Neural progenitor cell (in vitro differentiated cells): ENCODE results near the gene CACHD1. TPM values are rescaled to one million over a fixed set of nuclear protein-coding genes. Genes with fewer than 3 reads are reported as not detected.

Source experiments
- DNase-seq: peaks from one replicate; pipeline ENCODE4 v3.0.0-alpha.2; 2016; ENCODE audit warnings: low spot score
- H2AFZ ChIP-seq: fragments of 200-600 bp; sonication (generic); replicated peaks from 2 replicates; pipeline ENCODE4 v1.6.1; 2016; ENCODE audit warnings: antibody characterized with exemption
- H3F3A ChIP-seq: fragments of 200-600 bp; sonication (generic); 2 replicates; pipeline ENCODE4 v1.6.1; 2016; ENCODE audit warnings: antibody characterized with exemption, low read depth
- H3K27ac ChIP-seq: fragments of 200-600 bp; sonication (generic); 2 replicates; pipeline ENCODE4 v1.5.1; 2016; ENCODE audit warnings: mild to moderate bottlenecking
- H3K27me3 ChIP-seq: fragments of 200-600 bp; sonication (generic); 2 replicates; pipeline ENCODE4 v1.6.1; 2016; ENCODE audit warnings: mild to moderate bottlenecking, moderate library complexity
- H3K36me3 ChIP-seq: fragments of 200-600 bp; sonication (generic); 2 replicates; pipeline ENCODE4 v1.5.1; 2016
- H3K4me1 ChIP-seq: fragments of 200-600 bp; sonication (generic); 2 replicates; pipeline ENCODE4 v1.6.1; 2016; ENCODE audit warnings: mixed run types
- H3K4me2 ChIP-seq: fragments of 200-600 bp; sonication (generic); 2 replicates; pipeline ENCODE4 v1.6.1; 2016
- H3K4me3 ChIP-seq: fragments of 200-600 bp; sonication (generic); 2 replicates; pipeline ENCODE4 v1.5.1; 2016
- H3K79me2 ChIP-seq: fragments of 200-600 bp; sonication (generic); 2 replicates; pipeline ENCODE4 v1.6.1; 2016; ENCODE audit warnings: low read depth
- H3K9ac ChIP-seq: fragments of 200-600 bp; sonication (generic); 2 replicates; pipeline ENCODE4 v1.6.1; 2016
- H3K9me3 ChIP-seq: fragments of 200-600 bp; sonication (generic); 2 replicates; pipeline ENCODE4 v1.5.1; 2016; ENCODE audit warnings: low read depth
- H4K20me1 ChIP-seq: fragments of 200-600 bp; sonication (generic); 2 replicates; pipeline ENCODE4 v1.6.1; 2016; ENCODE audit warnings: low read depth
- H3K27ac Mint-ChIP-seq: 3 replicates; pipeline ENCODE4 v1.8.0; 2021; ENCODE audit warnings: mixed read lengths
- H3K27me3 Mint-ChIP-seq: 2 replicates; pipeline ENCODE4 v1.8.0; 2022; ENCODE audit warnings: low read depth, mild to moderate bottlenecking, inconsistent platforms, moderate library complexity, mixed read lengths; ENCODE audit not compliant: insufficient read depth
- H3K36me3 Mint-ChIP-seq: 3 replicates; pipeline ENCODE4 v1.8.0; 2021; ENCODE audit warnings: mixed read lengths
- H3K4me1 Mint-ChIP-seq: 3 replicates; pipeline ENCODE4 v1.8.0; 2021; ENCODE audit warnings: mixed read lengths
- H3K4me3 Mint-ChIP-seq: 3 replicates; pipeline ENCODE4 v1.8.0; 2021; ENCODE audit warnings: mild to moderate bottlenecking, moderate library complexity, mixed read lengths
- H3K9me3 Mint-ChIP-seq: 3 replicates; pipeline ENCODE4 v1.8.0; 2020; ENCODE audit warnings: mixed read lengths
- CTCF ChIP-seq: fragments of 200-600 bp; sonication (generic); IDR thresholded peaks from 2 replicates; pipeline ENCODE4 v1.5.1; 2017; ENCODE audit warnings: antibody characterized with exemption, mild to moderate bottlenecking
- EZH2 ChIP-seq: fragments of 200-600 bp; sonication (generic); IDR thresholded peaks from 2 replicates; pipeline ENCODE4 v1.6.1; 2017; ENCODE audit warnings: antibody characterized with exemption, mild to moderate bottlenecking, moderate library complexity
- EZH2phosphoT487 ChIP-seq: fragments of 200-600 bp; sonication (generic); IDR thresholded peaks from 2 replicates; pipeline ENCODE4 v1.6.1; 2017; ENCODE audit warnings: antibody characterized with exemption
- total RNA-seq: library from RNA; depleted of rRNA; stranded (reverse); fragments of >200 nt; gene quantifications from 2 replicates; pipeline ENCODE4 v1.2.3, GENCODE V29; 2015; ENCODE audit warnings: low replicate concordance

The CACHD1 gene
- total RNA-seq, 1 donor from 2014 or later: 61.0 TPM

- Histone ChIP-seq H3K79me2 (peaks cover 86% of the 10 kb centered on the region), H4K20me1 (peaks cover 2% of the 10 kb centered on the region), H3K9ac (no peak overlapping the region), H3K9me3 (no peaks in the 10 kb centered on the region), H3K4me1 (peaks cover 18% of the 10 kb centered on the region), H3K27ac (no peak overlapping the region), H3F3A (peaks cover 7% of the 10 kb centered on the region), H3K27me3 (no peaks in the 10 kb centered on the region), H3K4me3 (no peak overlapping the region), H3K4me2 (no peak overlapping the region), H2AFZ (no peak overlapping the region), H3K36me3 (peaks cover 13% of the 10 kb centered on the region)
- peaks cover 2% of the 10 kb centered on the region for H3K27me3 Mint-ChIP-seq
- H3K27ac Mint-ChIP-seq: no peak overlapping the region
- peaks cover 54% of the 10 kb centered on the region for H3K36me3 Mint-ChIP-seq
- DNase-seq: no peak
- no peak overlapping the region for H3K4me3 Mint-ChIP-seq
- peaks cover 26% of the 10 kb centered on the region for H3K4me1 Mint-ChIP-seq
- peaks cover 28% of the 10 kb centered on the region for H3K9me3 Mint-ChIP-seq
- no peak for TF ChIP-seq EZH2phosphoT487
- TF ChIP-seq EZH2: no peak
- no peak for TF ChIP-seq CTCF
Measured at GRCh38 chr1:64564891-64565290, 95.0 kb downstream of the CACHD1 start.

GRCh38 chr1:64567426-64568170 lies 97.7 kb downstream of the CACHD1 start:
- H3K4me1 Mint-ChIP-seq: peaks cover 51% of the 10 kb centered on the region

DNA sequence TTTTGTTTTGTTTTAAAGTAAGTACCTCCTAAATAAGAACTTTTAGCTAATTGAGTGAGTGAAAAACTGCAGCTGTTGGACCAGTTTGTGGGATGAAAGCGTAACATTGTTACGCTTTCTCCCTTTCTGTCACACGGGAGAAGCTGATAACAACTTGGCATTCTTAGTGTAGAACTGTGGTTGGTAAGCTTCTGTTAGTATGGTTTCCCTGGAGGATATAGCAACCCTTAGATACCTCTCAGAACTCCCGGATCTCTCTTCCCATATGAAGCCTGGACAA lies 98.2 kb downstream of the CACHD1 start:
- peaks cover 2% of the 10 kb centered on the region for H3K27me3 Mint-ChIP-seq
- no peak for TF ChIP-seq EZH2phosphoT487
- Histone ChIP-seq H3K4me3 (no peak overlapping the region), H3K27ac (no peak overlapping the region), H3K4me2 (no peak overlapping the region), H3K36me3 (no peaks in the 10 kb centered on the region), H3K79me2 (peaks cover 93% of the 10 kb centered on the region), H3K4me1 (peaks cover 41% of the 10 kb centered on the region), H3K27me3 (no peaks in the 10 kb centered on the region), H2AFZ (no peak overlapping the region), H3K9me3 (no peaks in the 10 kb centered on the region), H4K20me1 (peaks cover 31% of the 10 kb centered on the region), H3K9ac (no peak overlapping the region), H3F3A (peaks cover 20% of the 10 kb centered on the region)
- peaks cover 57% of the 10 kb centered on the region for H3K4me1 Mint-ChIP-seq
- H3K27ac Mint-ChIP-seq: no peak overlapping the region
- H3K9me3 Mint-ChIP-seq: peaks cover 5% of the 10 kb centered on the region
- peaks cover 29% of the 10 kb centered on the region for H3K36me3 Mint-ChIP-seq
- no peak overlapping the region for H3K4me3 Mint-ChIP-seq
- DNase-seq: no peak

More at GRCh38 chr1:64567426-64568170, 97.7 kb downstream of the CACHD1 start:
- Histone ChIP-seq H3K4me1 (peaks cover 37% of the 10 kb centered on the region), H3K27me3 (no peaks in the 10 kb centered on the region), H3K4me2 (no peak overlapping the region), H2AFZ (no peak overlapping the region), H3K79me2 (peaks cover 93% of the 10 kb centered on the region), H3K9ac (no peak overlapping the region), H3K9me3 (no peaks in the 10 kb centered on the region), H3K36me3 (no peaks in the 10 kb centered on the region), H3K27ac (no peak overlapping the region), H3F3A (peaks cover 20% of the 10 kb centered on the region), H4K20me1 (peaks cover 25% of the 10 kb centered on the region), H3K4me3 (no peak overlapping the region)
- peaks cover 10% of the 10 kb centered on the region for H3K9me3 Mint-ChIP-seq
- no peak overlapping the region for H3K27ac Mint-ChIP-seq
- no peak overlapping the region for H3K4me3 Mint-ChIP-seq
- H3K27me3 Mint-ChIP-seq: peaks cover 2% of the 10 kb centered on the region
- no peak for DNase-seq
- no peak for TF ChIP-seq EZH2phosphoT487
- TF ChIP-seq EZH2: no peak
- TF ChIP-seq CTCF: no peak
- peaks cover 34% of the 10 kb centered on the region for H3K36me3 Mint-ChIP-seq

DNA sequence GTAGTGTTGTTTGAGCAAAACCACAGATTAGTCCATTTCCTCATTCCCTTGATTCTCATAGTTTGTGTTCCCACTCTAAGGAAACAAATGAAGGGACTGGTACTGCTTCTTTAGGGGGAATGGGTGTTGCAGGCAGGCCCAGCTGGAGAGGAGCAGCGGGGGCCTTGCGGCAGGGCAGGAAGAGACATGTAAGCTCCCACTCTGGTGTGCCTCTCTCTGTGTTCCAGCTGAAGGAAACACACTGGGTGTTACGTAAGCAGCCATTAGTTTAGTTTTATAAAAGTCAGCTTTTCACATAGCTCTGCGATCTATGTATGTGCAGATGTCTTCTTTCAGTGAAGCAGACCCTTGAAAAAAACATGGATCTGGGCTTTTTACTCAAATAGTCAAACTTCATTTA lies 99.5 kb downstream of the CACHD1 start:
- Mint-ChIP-seq H3K27me3 (peaks cover 2% of the 10 kb centered on the region), H3K4me3 (no peak overlapping the region), H3K27ac (no peak overlapping the region), H3K9me3 (peaks cover under 1% of the 10 kb centered on the region), H3K36me3 (peaks cover 25% of the 10 kb centered on the region), H3K4me1 (peaks cover 67% of the 10 kb centered on the region)
- no peaks in the 10 kb centered on the region for H3K27me3 ChIP-seq
- H3K36me3 ChIP-seq: no peaks in the 10 kb centered on the region
- peaks cover 41% of the 10 kb centered on the region for H3K4me1 ChIP-seq
- DNase-seq: no peak
- H3F3A ChIP-seq: peaks cover 20% of the 10 kb centered on the region
- no peak overlapping the region for H3K4me3 ChIP-seq
- peaks cover 91% of the 10 kb centered on the region for H3K79me2 ChIP-seq
- peaks cover 43% of the 10 kb centered on the region for H4K20me1 ChIP-seq
- no peak overlapping the region for H3K9ac ChIP-seq
- H3K9me3 ChIP-seq: no peaks in the 10 kb centered on the region
- H3K27ac ChIP-seq: no peak overlapping the region
- no peak overlapping the region for H3K4me2 ChIP-seq
- TF ChIP-seq EZH2phosphoT487: no peak
- TF ChIP-seq CTCF: no peak
- TF ChIP-seq EZH2: no peak
- H2AFZ ChIP-seq: no peak overlapping the region
